ENCODE results near the gene HOPX.

GRCh38 chr4:56657818-56658217 is 23.3 kb downstream of the HOPX start:
- TF ChIP-seq POLR2AphosphoS5 (IDR thresholded peaks at IDR 0.05; ENCODE audit: low read depth, low read length) (no peak), RAD21 (IDR thresholded peaks at IDR 0.05 in 1 of 2, conservative IDR thresholded peaks at IDR 0.05 in 1 of 2; ENCODE audit: low read depth in 2 of 2, low read length in 2 of 2) (no peak), MAX (IDR thresholded peaks at IDR 0.05) (no peak), TCF12 (IDR thresholded peaks at IDR 0.05; ENCODE audit: low read depth, low read length) (no peak), TAF1 (IDR thresholded peaks at IDR 0.05; ENCODE audit: low read depth, low read length) (no peak), NANOG (IDR thresholded peaks at IDR 0.05; ENCODE audit: insufficient read depth, low read depth, low read length, poor library complexity, severe bottlenecking) (no peak), SAP30 (IDR thresholded peaks at IDR 0.05; ENCODE audit: insufficient read depth, insufficient replicate concordance, low read length) (no peak), CTCF (IDR thresholded peaks at IDR 0.05; ENCODE audit: control extremely low read depth in 1 of 3, insufficient read depth in 1 of 3, low read depth in 1 of 3, low read length in 3 of 3) (no peak), KDM1A (IDR thresholded peaks at IDR 0.05; ENCODE audit: borderline replicate concordance, low read length) (no peak), ZNF274 (IDR thresholded peaks at IDR 0.05; ENCODE audit: borderline replicate concordance, extremely low read depth, low read length) (no peak), CHD1 (IDR thresholded peaks at IDR 0.05; ENCODE audit: low read depth, low read length) (no peak), EZH2 (IDR thresholded peaks at IDR 0.05; ENCODE audit: low read depth, low read length, severe bottlenecking) (no peak)

Data from H1 (cell line).